ENCODE data around the gene LY86. TPM values are rescaled to one million over a fixed set of nuclear protein-coding genes. Genes with fewer than 3 reads are reported as not detected.
A peak's percentile ranks its signal among the peaks of the same experiment; 100 is the strongest.

LY86 gene
- total and polyA plus RNA-seq, 3 donors from 2014 or later, result 0.87 to 3.5 (median 1.6) TPM

DNA sequence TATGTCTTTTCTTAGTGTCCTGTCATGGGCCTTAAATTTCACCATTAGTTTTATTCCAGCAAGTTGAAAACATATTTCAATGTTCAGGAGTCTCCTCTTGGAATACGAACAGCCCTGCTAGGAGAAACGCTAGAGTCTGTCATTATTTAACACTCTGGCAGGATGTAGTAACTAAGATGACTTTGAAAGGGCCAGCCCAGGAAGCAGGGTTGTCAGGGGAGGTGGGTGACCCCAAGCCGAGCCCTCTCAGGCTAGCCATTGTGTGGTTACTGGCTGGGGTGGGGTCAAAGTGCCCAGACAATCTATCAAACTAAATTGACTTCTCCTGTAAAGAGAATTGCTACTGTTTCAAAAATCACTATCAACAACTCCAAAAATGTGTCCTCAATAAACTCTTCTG lies 67.8 kb downstream of the LY86 start:
- no peaks in the 10 kb centered on the region for H3K27me3 ChIP-seq
- 55% methylated on average over 3 of the region's 3 CpGs for WGBS, 2 donors
- no peaks in the 10 kb centered on the region for H3K36me3 ChIP-seq (ENCODE audit: low read depth, missing control alignments)
- no peak overlapping the region for H3K4me3 ChIP-seq
- peaks cover 9% of the 10 kb centered on the region for H3K4me1 ChIP-seq
- no peak for DNase-seq
- H3K27ac ChIP-seq, result no peak overlapping the region
- intact Hi-C loops (cut with DNase I; ENCODE audit: low total_unique reads), result no loop called here
- no peak for TF ChIP-seq POLR2A (IDR thresholded peaks at IDR 0.05)
- TF ChIP-seq, protein P1, sequence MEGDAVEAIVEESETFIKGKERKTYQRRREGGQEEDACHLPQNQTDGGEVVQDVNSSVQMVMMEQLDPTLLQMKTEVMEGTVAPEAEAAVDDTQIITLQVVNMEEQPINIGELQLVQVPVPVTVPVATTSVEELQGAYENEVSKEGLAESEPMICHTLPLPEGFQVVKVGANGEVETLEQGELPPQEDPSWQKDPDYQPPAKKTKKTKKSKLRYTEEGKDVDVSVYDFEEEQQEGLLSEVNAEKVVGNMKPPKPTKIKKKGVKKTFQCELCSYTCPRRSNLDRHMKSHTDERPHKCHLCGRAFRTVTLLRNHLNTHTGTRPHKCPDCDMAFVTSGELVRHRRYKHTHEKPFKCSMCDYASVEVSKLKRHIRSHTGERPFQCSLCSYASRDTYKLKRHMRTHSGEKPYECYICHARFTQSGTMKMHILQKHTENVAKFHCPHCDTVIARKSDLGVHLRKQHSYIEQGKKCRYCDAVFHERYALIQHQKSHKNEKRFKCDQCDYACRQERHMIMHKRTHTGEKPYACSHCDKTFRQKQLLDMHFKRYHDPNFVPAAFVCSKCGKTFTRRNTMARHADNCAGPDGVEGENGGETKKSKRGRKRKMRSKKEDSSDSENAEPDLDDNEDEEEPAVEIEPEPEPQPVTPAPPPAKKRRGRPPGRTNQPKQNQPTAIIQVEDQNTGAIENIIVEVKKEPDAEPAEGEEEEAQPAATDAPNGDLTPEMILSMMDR (IDR thresholded peaks at IDR 0.05), result no peak
- no peaks in the 10 kb centered on the region for H3K9me3 ChIP-seq

DNA sequence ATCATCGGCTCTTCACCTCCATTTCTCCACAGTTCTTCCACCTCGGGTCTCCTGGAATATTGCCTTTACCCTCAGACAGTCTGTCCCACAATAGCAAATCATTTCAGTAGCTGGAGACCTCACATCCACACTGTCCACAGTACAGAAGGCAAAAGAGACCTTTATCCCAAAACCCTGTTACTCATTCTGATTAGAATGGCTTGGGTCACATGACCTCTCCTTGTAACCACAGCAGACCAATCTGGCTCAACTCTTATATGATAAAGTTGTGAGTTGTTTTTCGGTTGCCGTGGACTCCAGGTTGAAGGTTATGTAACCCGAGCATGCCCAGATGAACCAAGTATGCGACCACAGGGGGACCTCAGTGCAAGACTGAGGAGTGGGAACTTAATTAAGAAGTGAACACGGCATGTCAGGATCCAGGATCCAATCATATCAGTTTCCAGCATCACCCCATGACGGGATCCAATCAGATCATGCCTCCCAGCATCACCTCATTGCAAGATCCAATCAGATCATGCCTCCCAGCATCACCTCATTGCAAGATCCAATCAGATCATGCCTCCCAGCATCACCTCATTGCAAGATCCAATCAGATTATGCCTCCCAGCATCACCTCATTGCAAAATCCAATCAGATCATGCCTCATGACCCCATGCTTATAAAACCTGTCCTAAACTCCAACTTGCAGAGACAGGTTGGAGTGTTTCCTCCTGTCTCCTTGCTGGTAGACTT lies 68.7 kb downstream of the LY86 start:
- TF ChIP-seq POLR2A (IDR thresholded peaks at IDR 0.05), result no peak
- TF ChIP-seq, protein P1 (IDR thresholded peaks at IDR 0.05), result no peak
- WGBS, 2 donors, result 68 to 76% methylated on average over 8 of the region's 8 CpGs
- intact Hi-C loops (cut with DNase I; ENCODE audit: low total_unique reads), result no loop called here

GRCh38 chr6:6657820-6658217 lies 69.3 kb downstream of the LY86 start:
- 76 to 84% methylated on average over 1 of the region's 1 CpG for WGBS, 2 donors
- Histone ChIP-seq H3K4me1 (peaks cover 14% of the 10 kb centered on the region), H3K27me3 (no peaks in the 10 kb centered on the region), H3K36me3 (ENCODE audit: low read depth, missing control alignments) (no peaks in the 10 kb centered on the region), H3K27ac (no peak overlapping the region), H3K9me3 (no peaks in the 10 kb centered on the region), H3K4me3 (no peak overlapping the region)
- intact Hi-C loops (cut with DNase I; ENCODE audit: low total_unique reads), result no loop called here
- DNase-seq, result peak; percentile 27
- TF ChIP-seq POLR2A (IDR thresholded peaks at IDR 0.05), result no peak
- TF ChIP-seq, protein P1 (IDR thresholded peaks at IDR 0.05), result no peak

More for the DNA sequence above, 68.7 kb downstream of the LY86 start:
- H3K4me1 ChIP-seq, result peaks cover 14% of the 10 kb centered on the region
- no peaks in the 10 kb centered on the region for H3K36me3 ChIP-seq (ENCODE audit: low read depth, missing control alignments)
- no peaks in the 10 kb centered on the region for H3K9me3 ChIP-seq
- no peak overlapping the region for H3K27ac ChIP-seq
- no peaks in the 10 kb centered on the region for H3K27me3 ChIP-seq
- DNase-seq, result peak; percentile 30
- no peak overlapping the region for H3K4me3 ChIP-seq

DNA sequence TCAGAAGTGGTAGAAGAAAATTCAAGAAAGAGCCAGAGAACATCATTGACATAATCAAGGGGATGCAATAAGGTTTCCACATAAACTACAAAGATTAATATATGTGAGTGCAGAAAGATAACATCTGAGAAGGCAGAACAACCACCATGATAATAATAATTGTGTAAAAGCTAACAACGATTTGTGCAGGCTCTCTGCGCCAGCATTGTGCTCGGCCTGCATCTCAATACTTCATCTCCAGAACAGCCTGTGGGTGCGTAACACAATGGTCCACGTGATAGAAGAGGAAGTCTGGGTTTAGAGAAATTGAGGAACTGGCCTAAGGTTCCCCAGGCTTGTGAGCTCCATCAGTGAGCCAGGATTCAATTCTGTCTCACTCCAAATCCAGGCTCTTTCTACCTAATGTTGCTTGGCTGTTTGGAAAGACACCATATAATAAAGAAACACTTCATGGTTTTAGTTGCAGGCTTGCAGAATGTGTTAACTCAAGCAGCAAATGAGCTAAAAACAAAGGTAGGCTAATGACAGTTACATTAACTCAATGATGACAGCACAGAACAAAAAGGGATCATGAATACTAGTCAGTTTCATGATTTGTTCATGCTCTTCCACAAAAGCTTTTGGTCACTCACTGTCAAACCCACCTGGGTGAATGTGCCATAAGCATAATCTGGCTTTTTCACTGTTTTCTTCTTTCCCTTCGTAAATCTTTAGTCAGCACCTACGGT lies 71.2 kb downstream of the LY86 start:
- TF ChIP-seq, protein P1 (IDR thresholded peaks at IDR 0.05), result no peak
- no peak for TF ChIP-seq POLR2A (IDR thresholded peaks at IDR 0.05)
- WGBS, 2 donors, result 77 to 84% methylated on average over 7 of the region's 7 CpGs
- no peak overlapping the region for H3K4me3 ChIP-seq
- H3K27me3 ChIP-seq, result no peaks in the 10 kb centered on the region
- H3K4me1 ChIP-seq, result peaks cover 14% of the 10 kb centered on the region
- no peaks in the 10 kb centered on the region for H3K36me3 ChIP-seq (ENCODE audit: low read depth, missing control alignments)
- no peaks in the 10 kb centered on the region for H3K9me3 ChIP-seq
- intact Hi-C loops (cut with DNase I; ENCODE audit: low total_unique reads), result no loop called here
- no peak overlapping the region for H3K27ac ChIP-seq
- peak; percentile 21 for DNase-seq

All from testis (tissue), 3 donors.